Measurements from ENCODE around the gene KLHL40.

GRCh38 chr3:42680271-42680670 is 5.1 kb upstream of the KLHL40 start:
- TF ChIP-seq CTCF (conservative IDR thresholded peaks at IDR 0.05 in 1 of 2, IDR thresholded peaks at IDR 0.05 in 1 of 2; ENCODE audit: low read depth in 1 of 2, low read length in 2 of 2): no peak
- TF ChIP-seq EZH2 (IDR thresholded peaks at IDR 0.05; ENCODE audit: low read length, missing control alignments): no peak

All from fibroblast of lung (primary cell).